ENCODE results near the gene MMP14.
"Not testable (repeated sequence)": the region's sequence is repeated elsewhere in the genome, so short reads cannot be mapped to it uniquely, and the experiment has no call there.

MMP14 gene

DNA sequence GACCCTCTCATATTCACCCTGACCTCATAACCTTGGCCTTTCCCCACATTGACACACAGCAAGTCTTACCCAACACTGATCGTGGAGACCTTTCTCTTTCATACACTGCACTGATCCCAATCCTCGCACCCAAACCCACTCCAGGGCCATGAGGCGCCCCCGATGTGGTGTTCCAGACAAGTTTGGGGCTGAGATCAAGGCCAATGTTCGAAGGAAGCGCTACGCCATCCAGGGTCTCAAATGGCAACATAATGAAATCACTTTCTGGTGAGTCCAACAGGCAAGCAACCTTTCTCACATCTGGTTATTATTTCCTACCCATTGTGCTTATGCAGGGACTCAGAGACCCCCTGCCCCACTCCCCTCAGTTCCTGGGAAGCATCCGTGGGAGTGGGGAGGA, 5.4 kb downstream of the MMP14 start:
- DNase-seq (ENCODE audit: low read depth in 2 of 2), result no peak

DNA sequence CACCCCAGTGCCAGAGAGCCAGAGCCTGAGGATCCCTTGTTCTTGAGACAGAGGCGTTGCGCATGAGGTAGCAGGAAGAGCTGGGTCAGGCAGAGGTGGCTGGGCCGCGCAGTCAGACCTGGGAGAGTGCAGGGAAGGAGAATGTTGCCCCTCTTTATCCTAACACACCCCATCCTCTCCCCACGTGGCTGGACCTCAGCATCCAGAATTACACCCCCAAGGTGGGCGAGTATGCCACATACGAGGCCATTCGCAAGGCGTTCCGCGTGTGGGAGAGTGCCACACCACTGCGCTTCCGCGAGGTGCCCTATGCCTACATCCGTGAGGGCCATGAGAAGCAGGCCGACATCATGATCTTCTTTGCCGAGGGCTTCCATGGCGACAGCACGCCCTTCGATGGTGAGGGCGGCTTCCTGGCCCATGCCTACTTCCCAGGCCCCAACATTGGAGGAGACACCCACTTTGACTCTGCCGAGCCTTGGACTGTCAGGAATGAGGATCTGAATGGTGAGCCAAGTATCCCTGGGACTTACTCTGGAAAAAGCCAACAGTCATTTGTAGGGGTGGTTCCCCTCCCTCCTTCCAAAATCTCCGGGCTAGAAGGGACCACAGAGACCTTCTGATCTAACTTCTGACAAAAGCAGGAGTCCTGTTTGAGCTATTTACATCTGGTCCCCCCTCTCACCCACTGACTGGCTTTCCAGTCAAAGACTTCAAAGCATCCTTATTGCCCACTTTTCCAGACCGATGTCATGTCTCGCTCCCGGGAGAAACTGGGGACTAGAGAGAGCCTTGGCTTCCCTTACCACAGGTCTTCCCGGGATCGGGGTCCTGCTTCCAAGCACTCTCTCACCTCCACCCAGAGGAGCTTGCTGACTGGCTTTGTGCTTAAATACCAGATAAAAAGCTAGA, 6.1 kb downstream of the MMP14 start:
- DNase-seq (ENCODE audit: low read depth in 2 of 2), result no peak

DNA sequence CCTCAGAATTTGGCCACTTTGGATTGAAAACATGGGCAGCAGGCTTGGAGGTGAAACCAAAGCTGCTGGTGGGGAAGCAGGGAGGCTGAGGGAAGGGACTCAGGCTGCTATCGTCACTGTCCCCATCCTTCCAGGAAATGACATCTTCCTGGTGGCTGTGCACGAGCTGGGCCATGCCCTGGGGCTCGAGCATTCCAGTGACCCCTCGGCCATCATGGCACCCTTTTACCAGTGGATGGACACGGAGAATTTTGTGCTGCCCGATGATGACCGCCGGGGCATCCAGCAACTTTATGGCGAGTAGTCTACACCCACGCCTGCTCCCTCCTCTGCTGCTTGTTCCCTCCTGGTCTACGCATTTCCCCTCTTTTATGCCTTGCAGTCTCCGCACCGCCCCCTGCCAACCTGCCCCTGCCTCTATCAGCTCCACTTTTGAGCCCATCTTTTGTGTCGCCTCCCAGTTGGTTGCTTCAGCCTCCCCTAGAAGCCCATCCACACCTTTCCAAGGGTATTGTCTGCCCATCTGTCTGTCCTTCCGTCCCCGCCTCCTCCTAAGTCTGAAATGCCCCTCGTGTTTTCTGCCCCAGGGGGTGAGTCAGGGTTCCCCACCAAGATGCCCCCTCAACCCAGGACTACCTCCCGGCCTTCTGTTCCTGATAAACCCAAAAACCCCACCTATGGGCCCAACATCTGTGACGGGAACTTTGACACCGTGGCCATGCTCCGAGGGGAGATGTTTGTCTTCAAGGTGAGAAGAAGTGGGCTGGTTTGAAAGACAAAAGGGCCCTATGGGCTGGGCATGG, 6.9 kb downstream of the MMP14 start:
- DNase-seq (ENCODE audit: low read depth in 2 of 2), result no peak

DNA sequence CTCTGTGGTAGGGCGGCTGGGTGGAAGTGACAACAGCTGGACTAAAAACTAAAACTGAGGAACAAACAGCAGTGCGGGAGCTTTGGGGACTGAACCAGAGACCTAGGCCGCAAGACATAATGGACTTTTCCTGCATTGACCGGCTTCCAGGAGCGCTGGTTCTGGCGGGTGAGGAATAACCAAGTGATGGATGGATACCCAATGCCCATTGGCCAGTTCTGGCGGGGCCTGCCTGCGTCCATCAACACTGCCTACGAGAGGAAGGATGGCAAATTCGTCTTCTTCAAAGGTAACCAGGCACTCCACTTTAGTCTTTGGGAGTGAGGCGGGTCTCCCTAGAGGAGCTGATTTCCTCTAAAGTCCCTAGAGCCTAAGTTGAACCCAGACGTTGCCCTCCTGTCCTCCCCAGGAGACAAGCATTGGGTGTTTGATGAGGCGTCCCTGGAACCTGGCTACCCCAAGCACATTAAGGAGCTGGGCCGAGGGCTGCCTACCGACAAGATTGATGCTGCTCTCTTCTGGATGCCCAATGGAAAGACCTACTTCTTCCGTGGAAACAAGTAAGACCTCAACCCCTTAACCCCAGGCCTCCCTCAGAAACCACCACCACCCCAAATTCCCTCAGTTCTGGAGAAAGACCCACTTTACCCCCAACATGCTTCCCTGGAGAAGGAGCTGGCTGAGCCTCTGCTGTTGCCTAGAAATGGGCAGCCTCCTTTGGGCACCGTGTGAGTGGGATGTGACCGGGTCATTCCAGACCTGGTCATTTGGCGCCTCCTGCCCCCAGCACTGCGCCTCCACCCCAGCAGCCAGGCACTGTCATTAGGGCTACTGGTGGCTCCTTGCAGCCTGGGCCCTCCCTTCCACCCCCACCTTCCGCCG, 8.1 kb downstream of the MMP14 start:
- no peak for DNase-seq (ENCODE audit: low read depth in 2 of 2)

DNA sequence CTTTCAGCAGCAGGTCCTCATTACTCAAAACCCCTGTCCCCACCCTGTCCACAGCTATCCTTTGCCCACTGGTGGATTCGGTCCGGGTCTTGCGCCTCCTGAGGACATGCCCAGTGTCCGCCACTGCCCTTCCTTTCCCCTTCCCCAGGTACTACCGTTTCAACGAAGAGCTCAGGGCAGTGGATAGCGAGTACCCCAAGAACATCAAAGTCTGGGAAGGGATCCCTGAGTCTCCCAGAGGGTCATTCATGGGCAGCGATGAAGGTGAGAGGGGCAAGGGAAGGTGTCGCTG, 8.7 kb downstream of the MMP14 start:
- DNase-seq (ENCODE audit: low read depth in 2 of 2), result no peak

DNA sequence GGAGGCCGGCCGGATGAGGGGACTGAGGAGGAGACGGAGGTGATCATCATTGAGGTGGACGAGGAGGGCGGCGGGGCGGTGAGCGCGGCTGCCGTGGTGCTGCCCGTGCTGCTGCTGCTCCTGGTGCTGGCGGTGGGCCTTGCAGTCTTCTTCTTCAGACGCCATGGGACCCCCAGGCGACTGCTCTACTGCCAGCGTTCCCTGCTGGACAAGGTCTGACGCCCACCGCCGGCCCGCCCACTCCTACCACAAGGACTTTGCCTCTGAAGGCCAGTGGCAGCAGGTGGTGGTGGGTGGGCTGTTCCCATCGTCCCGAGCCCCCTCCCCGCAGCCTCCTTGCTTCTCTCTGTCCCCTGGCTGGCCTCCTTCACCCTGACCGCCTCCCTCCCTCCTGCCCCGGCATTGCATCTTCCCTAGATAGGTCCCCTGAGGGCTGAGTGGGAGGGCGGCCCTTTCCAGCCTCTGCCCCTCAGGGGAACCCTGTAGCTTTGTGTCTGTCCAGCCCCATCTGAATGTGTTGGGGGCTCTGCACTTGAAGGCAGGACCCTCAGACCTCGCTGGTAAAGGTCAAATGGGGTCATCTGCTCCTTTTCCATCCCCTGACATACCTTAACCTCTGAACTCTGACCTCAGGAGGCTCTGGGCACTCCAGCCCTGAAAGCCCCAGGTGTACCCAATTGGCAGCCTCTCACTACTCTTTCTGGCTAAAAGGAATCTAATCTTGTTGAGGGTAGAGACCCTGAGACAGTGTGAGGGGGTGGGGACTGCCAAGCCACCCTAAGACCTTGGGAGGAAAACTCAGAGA, 9.6 kb downstream of the MMP14 start:
- no peak for DNase-seq (ENCODE audit: low read depth in 2 of 2)

DNA sequence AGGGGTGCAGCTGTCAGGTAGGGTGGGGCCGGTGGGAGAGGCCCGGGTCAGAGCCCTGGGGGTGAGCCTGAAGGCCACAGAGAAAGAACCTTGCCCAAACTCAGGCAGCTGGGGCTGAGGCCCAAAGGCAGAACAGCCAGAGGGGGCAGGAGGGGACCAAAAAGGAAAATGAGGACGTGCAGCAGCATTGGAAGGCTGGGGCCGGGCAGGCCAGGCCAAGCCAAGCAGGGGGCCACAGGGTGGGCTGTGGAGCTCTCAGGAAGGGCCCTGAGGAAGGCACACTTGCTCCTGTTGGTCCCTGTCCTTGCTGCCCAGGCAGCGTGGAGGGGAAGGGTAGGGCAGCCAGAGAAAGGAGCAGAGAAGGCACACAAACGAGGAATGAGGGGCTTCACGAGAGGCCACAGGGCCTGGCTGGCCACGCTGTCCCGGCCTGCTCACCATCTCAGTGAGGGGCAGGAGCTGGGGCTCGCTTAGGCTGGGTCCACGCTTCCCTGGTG, 10.5 kb downstream of the MMP14 start:
- DNase-seq (ENCODE audit: low read depth in 2 of 2), result no peak

- no peak for DNase-seq (ENCODE audit: low read depth in 2 of 2)
Observed at GRCh38 chr14:22847661-22848341, 11.4 kb downstream of the MMP14 start.

DNA sequence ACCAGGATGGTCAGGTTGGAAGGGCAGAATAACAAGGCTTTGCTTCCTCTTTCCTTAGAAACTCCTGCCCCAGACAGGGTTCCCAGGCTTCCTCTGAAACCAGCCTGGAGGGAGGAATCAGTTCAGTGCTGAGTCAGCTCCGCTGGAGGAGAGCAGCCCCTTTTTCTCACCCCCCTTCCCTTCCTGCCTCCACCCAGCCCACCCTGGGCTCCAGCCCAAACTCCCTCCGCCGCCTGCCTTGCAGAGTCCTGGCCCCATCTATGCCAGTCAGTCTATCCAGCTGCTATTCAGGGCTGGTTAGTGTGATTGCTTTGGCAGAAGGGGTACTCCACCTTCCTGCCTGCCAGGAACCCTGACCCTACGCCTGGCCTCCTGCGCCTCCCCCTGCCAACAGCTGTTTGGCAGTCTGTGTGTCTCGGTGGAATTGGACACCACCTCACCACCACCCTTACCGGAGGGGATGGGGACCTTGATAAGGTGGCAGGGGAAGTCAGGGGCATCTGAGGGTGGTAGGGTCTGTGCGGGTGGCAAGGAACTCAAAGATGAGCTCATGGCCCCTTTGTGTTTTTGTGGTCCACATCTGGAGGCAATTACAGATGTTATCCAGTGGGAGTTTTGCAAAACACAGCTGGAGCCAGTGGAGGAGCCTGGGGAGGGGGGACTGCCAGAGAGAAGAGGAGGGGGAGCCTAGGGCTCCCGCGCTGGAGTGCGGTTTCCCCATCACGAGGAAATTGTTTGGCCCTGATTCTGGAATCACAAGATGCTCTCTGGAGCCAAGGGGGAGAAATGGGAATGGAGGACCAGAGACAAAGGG, 12.2 kb downstream of the MMP14 start:
- no peak for DNase-seq (ENCODE audit: low read depth in 2 of 2)

DNA sequence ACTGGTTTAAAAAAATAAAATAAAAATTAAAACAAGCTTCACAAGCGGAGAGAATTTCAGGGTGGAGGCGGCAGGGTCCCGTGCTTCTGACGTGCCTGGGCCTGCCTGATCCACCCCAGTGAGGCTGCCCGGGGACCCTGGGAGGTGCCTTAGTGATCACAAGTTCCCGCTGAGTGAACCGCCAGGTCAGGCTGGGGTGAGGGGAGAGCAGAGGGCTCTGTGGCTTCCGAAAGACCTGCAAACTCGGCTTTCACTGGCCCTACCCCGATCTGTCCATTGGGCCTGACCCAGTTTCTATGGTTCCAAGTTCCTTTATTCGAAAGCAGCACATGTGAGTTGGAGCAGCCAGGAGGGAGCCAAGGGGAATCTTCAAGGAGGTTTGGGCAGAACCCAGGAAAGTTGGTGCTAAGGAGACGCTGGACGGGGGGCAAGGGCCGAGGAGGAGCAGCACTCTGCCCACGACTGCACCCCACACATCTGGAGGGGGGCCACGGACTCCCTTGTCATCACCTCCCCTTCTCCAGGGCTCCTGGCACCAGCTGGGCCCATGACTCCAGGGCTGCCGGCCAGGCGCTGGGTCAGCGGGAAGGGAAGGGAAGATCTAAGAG, 12.9 kb downstream of the MMP14 start:
- no peak for DNase-seq (ENCODE audit: low read depth in 2 of 2)

- no peak for DNase-seq (ENCODE audit: low read depth in 2 of 2)
Observed at GRCh38 chr14:22850944-22851764, 14.8 kb downstream of the MMP14 start.

DNA sequence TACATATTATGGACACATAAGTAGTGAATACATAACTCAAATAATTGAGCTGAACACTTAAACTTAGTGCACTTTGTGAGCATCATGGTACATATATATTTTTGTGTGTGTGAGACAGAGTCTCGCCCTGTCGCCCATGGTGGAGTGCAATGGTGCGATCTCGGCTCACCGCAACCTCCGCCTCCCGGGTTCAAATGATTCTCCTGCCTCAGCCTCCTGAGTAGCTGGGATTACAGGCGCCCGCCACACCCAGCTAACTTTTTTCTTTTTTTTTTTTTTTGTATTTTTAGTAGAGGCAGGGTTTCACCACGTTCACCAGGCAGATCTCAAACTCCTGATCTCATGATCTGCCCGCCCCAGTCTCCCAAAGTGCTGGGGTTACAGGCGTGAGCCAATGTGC, 15.8 kb downstream of the MMP14 start:
- not testable (repeated sequence) for DNase-seq (ENCODE audit: low read depth in 2 of 2)

GRCh38 chr14:22852599-22852939, 16.2 kb downstream of the MMP14 start:
- DNase-seq (ENCODE audit: low read depth in 2 of 2), result no peak

GRCh38 chr14:22852940-22853767, 16.8 kb downstream of the MMP14 start:
- DNase-seq (ENCODE audit: low read depth in 2 of 2), result peak; percentile 94 to 95

- DNase-seq (ENCODE audit: low read depth in 2 of 2), result not testable (repeated sequence)
Observed at GRCh38 chr14:22854296-22854695, 17.9 kb downstream of the MMP14 start.

DNA sequence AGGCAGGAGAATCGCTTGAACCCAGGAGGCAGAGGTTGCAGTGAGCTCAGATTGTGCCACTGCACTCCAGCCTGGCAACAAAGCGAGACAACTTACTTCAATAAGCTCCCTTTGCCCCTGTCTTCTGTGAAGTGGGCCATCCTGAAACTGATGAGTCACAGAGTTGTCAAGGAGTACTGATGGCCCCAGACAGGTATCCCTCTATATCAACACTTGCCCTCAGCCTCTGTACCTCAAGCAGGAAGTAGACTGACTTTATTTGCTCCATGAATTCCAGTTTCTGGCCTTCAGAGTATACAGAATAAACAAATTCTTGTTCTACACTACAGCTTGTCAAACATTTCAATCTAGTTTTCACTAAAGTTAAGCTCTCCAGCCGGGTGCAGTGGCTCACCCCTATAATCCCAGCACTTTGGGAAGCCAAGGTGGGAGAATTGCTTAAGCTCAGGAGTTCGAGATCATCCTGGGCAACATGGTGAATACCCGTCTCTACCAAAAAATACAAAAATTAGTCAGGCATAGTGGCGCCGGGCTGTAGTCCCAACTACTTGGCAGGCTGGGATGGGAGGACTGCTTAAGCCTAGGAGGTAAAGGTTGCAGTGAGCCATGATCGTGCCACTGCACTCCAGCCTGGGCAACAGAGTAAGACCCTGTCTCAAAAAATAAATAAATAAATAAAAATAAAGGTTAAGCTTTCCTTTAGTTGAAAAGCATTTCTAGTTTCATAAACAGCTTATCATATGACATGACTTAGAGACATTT, 18.8 kb downstream of the MMP14 start:
- DNase-seq (ENCODE audit: low read depth in 2 of 2), result no peak

DNA sequence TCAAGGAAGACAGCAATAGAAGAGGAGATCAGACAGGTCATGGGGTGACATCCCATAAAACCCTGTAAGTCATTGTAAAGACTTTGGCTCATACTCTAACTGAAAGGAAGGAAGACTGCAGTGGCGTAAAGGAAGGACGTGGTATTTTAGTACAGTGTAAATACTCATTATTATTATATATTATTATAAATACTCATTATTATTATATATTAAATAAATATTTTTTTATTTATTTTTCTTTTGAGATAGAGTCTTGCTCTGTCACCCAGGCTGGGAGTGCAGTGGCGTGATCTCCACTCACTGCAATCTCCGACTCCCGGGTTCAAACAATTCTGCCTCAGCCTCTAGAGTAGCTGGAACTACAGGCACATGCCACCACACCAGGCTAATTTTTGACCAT, 20.0 kb downstream of the MMP14 start:
- no peak for DNase-seq (ENCODE audit: low read depth in 2 of 2)

Measured in stimulated activated CD4-positive, alpha-beta T cell treated with anti-CD3 and anti-CD28 coated beads, Interleukin-1b, Interleukin-23, amount 100 ng/mL, for 4 hours (primary cell).